K562 (cell line): ENCODE measurements around the gene PACC1. TPM values are rescaled to one million over a fixed set of nuclear protein-coding genes. Genes with fewer than 3 reads are reported as not detected.

Experiments
- CHCHD3 ChIP-seq: fragments of 250-450 bp; sonication (Bioruptor Pico); IDR thresholded peaks from 2 replicates; pipeline ENCODE4 v2.1.2; 2022; ENCODE audit warnings: mild to moderate bottlenecking
- DMBX1 ChIP-seq: fragments of 250-450 bp; sonication (Bioruptor Pico); IDR thresholded peaks from 2 replicates; pipeline ENCODE4 v1.8.0; 2022; ENCODE audit warnings: inconsistent platforms, mild to moderate bottlenecking, moderate library complexity, borderline replicate concordance
- FOXK2 ChIP-seq, 2 experiments: fragments of 450-650 bp; IDR thresholded peaks in 1 of 2; conservative IDR thresholded peaks in 1 of 2; 2 replicates each; pipeline ENCODE4 v1.6.1; 2016; ENCODE audit warnings: low read depth in 2 of 2, mild to moderate bottlenecking in 1 of 2
- GTF2F1 ChIP-seq: IDR thresholded peaks from 2 replicates; pipeline ENCODE4 v1.6.1; 2011; ENCODE audit warnings: low read depth, low read length, improper control_type of control experiment
- KDM2B ChIP-seq: fragments of 250-450 bp; sonication (Bioruptor Pico); IDR thresholded peaks from 2 replicates; pipeline ENCODE4 v1.8.0; 2021; ENCODE audit warnings: mild to moderate bottlenecking, moderate library complexity
- SMAD4 ChIP-seq: fragments of 250-450 bp; sonication (Bioruptor Pico); conservative IDR thresholded peaks from 2 replicates; pipeline ENCODE4 v1.8.0; 2021; ENCODE audit warnings: inconsistent platforms, mild to moderate bottlenecking, moderate library complexity
- SUPT5H ChIP-seq: fragments of 450-650 bp; IDR thresholded peaks from 2 replicates; pipeline ENCODE4 v1.6.1; 2016
- ZC3H8 ChIP-seq: fragments of 450-650 bp; IDR thresholded peaks from 2 replicates; pipeline ENCODE4 v1.6.1; 2017
- ZHX1 ChIP-seq: fragments of 150-350 bp; conservative IDR thresholded peaks from 2 replicates; pipeline ENCODE4 v1.6.1; 2014; ENCODE audit warnings: low read length
- ZNF639 ChIP-seq, 2 experiments: fragments of 200-800 bp in 1 of 2; sonication (Bioruptor generic) in 1 of 2; sonication (generic) in 1 of 2; formaldehyde crosslinking in 1 of 2; IDR thresholded peaks in 1 of 2; conservative IDR thresholded peaks in 1 of 2; 2 replicates each; pipeline versions ENCODE4 v1.5.0 to v1.6.1; 2016 to 2020; ENCODE audit warnings: missing compliant biosample characterization in 1 of 2, missing genetic modification characterization in 1 of 2, missing genetic modification reagents in 1 of 2
- ZNF668 ChIP-seq: fragments of 250-450 bp; sonication (Bioruptor Pico); IDR thresholded peaks from 2 replicates; pipeline ENCODE4 v1.8.0; 2022; ENCODE audit warnings: mild to moderate bottlenecking, inconsistent platforms
- polyA plus RNA-seq, 8 experiments: library from polyadenylated mRNA; depleted of rRNA in 4 of 8; stranded (reverse) in 5 of 8; unstranded in 3 of 8; fragments of >200 nt; fragmentation: Nextera tagmentation in 2 of 8; fragmentation: Illumina TruSeq in 1 of 8; extraction: Ambion mirVana in 2 of 8; extraction: Trizol in 1 of 8; gene quantifications; 2 replicates each; pipeline versions ENCODE4 v1.2.1 to v1.2.3, GENCODE V29; 2011 to 2014; ENCODE audit warnings: inconsistent platforms in 1 of 8, missing spikeins in 1 of 8
- total RNA-seq, 7 experiments: library from RNA; depleted of rRNA in 6 of 7; stranded (reverse); fragments of >200 nt in 6 of 7; fragmentation: Illumina TruSeq in 2 of 7; extraction: Trizol in 2 of 7; gene quantifications; 2 replicates each; pipeline versions ENCODE4 v1.2.1 to v1.2.3, GENCODE V29; 2011 to 2021; ENCODE audit warnings: low replicate concordance in 1 of 7
- TF ChIP-seq, protein P1 (sequence below): sonication (generic); formaldehyde crosslinking; IDR thresholded peaks from 2 replicates; pipeline ENCODE4 v1.8.0; 2022; ENCODE audit warnings: mild to moderate bottlenecking, missing genetic modification reagents
- TF ChIP-seq, protein P2 (sequence below): fragments of 200-800 bp; sonication (Bioruptor generic); IDR thresholded peaks from 2 replicates; pipeline ENCODE4 v1.6.1; 2017; ENCODE audit warnings: missing genetic modification characterization, missing compliant biosample characterization

Gene PACC1
- total and polyA plus RNA-seq, 9 of the 15 experiments (the other 6 are each of a cell fraction or from before 2014, with no cell fraction given): 7.1 to 19.3 (median 14.9) TPM

- TF ChIP-seq DMBX1 (CRISPR knock-in tag): peak; percentile 51; the same call in 1 of the 2 replicates
- TF ChIP-seq GTF2F1: no peak
- peak; percentile 73; the same call in 1 of the 2 replicates for TF ChIP-seq SMAD4 (CRISPR knock-in tag)
- TF ChIP-seq FOXK2 (conservative IDR thresholded peaks at IDR 0.05 in 1 of 2, IDR thresholded peaks at IDR 0.05 in 1 of 2; ENCODE audit: low read depth in 2 of 2): no peak
- TF ChIP-seq ZHX1: no peak
- TF ChIP-seq, protein P1, sequence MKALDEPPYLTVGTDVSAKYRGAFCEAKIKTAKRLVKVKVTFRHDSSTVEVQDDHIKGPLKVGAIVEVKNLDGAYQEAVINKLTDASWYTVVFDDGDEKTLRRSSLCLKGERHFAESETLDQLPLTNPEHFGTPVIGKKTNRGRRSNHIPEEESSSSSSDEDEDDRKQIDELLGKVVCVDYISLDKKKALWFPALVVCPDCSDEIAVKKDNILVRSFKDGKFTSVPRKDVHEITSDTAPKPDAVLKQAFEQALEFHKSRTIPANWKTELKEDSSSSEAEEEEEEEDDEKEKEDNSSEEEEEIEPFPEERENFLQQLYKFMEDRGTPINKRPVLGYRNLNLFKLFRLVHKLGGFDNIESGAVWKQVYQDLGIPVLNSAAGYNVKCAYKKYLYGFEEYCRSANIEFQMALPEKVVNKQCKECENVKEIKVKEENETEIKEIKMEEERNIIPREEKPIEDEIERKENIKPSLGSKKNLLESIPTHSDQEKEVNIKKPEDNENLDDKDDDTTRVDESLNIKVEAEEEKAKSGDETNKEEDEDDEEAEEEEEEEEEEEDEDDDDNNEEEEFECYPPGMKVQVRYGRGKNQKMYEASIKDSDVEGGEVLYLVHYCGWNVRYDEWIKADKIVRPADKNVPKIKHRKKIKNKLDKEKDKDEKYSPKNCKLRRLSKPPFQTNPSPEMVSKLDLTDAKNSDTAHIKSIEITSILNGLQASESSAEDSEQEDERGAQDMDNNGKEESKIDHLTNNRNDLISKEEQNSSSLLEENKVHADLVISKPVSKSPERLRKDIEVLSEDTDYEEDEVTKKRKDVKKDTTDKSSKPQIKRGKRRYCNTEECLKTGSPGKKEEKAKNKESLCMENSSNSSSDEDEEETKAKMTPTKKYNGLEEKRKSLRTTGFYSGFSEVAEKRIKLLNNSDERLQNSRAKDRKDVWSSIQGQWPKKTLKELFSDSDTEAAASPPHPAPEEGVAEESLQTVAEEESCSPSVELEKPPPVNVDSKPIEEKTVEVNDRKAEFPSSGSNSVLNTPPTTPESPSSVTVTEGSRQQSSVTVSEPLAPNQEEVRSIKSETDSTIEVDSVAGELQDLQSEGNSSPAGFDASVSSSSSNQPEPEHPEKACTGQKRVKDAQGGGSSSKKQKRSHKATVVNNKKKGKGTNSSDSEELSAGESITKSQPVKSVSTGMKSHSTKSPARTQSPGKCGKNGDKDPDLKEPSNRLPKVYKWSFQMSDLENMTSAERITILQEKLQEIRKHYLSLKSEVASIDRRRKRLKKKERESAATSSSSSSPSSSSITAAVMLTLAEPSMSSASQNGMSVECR (CRISPR knock-in tag): peak; percentile 57; the same call in 1 of the 2 replicates
- TF ChIP-seq, protein P2, sequence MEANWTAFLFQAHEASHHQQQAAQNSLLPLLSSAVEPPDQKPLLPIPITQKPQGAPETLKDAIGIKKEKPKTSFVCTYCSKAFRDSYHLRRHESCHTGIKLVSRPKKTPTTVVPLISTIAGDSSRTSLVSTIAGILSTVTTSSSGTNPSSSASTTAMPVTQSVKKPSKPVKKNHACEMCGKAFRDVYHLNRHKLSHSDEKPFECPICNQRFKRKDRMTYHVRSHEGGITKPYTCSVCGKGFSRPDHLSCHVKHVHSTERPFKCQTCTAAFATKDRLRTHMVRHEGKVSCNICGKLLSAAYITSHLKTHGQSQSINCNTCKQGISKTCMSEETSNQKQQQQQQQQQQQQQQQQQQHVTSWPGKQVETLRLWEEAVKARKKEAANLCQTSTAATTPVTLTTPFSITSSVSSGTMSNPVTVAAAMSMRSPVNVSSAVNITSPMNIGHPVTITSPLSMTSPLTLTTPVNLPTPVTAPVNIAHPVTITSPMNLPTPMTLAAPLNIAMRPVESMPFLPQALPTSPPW (CRISPR knock-in tag): peak; percentile 87
- no peak for TF ChIP-seq ZNF639 (CRISPR knock-in tag; conservative IDR thresholded peaks at IDR 0.05 in 1 of 2, IDR thresholded peaks at IDR 0.05 in 1 of 2)
- TF ChIP-seq CHCHD3 (CRISPR knock-in tag): no peak
- TF ChIP-seq ZC3H8: no peak
- TF ChIP-seq SUPT5H: peak; percentile 77
- TF ChIP-seq KDM2B: peak; percentile 70; the same call in 1 of the 2 replicates
- TF ChIP-seq ZNF668 (CRISPR knock-in tag): peak; percentile 49; the same call in 1 of the 2 replicates
These were observed 18.2 kb upstream of the PACC1 start, which contains the start of gene NENF (continued) for GRCh38 chr1:212432661-212433576.
